HepG2 (cell line): ENCODE measurements around the gene DRD1. TPM values are rescaled to one million over a fixed set of nuclear protein-coding genes. Genes with fewer than 3 reads are reported as not detected.

Experiments
- BATF2 ChIP-seq: sonication (generic); formaldehyde crosslinking; IDR thresholded peaks from 2 replicates; pipeline ENCODE4 v1.8.0; 2022; ENCODE audit warnings: mild to moderate bottlenecking, missing genetic modification reagents, moderate library complexity
- CENPX ChIP-seq: sonication (generic); formaldehyde crosslinking; IDR thresholded peaks from 2 replicates; pipeline ENCODE4 v1.9.0; 2021; ENCODE audit warnings: mild to moderate bottlenecking, missing genetic modification reagents, moderate library complexity
- FOXC1 ChIP-seq: sonication (generic); formaldehyde crosslinking; IDR thresholded peaks from 2 replicates; pipeline ENCODE4 v1.8.0; 2022; ENCODE audit warnings: mild to moderate bottlenecking, missing genetic modification reagents, borderline replicate concordance
- FOXP1 ChIP-seq, 2 experiments: fragments of 450-650 bp in 1 of 2; IDR thresholded peaks; 2 replicates each; pipeline ENCODE4 v1.6.1; 2017 to 2018; ENCODE audit warnings: antibody characterized with exemption in 1 of 2
- GATAD1 ChIP-seq: IDR thresholded peaks from 2 replicates; pipeline ENCODE4 v1.6.1; 2016; ENCODE audit warnings: missing genetic modification reagents, missing compliant biosample characterization
- IKZF5 ChIP-seq: IDR thresholded peaks from 2 replicates; pipeline ENCODE4 v1.6.1; 2018; ENCODE audit warnings: missing genetic modification reagents, mild to moderate bottlenecking, missing compliant biosample characterization
- LCORL ChIP-seq, 2 experiments: fragments of 450-650 bp in 1 of 2; sonication (generic) in 1 of 2; formaldehyde crosslinking in 1 of 2; IDR thresholded peaks; 2 replicates each; pipeline versions ENCODE4 v1.5.0 to v1.6.1; 2017 to 2020; ENCODE audit warnings: antibody characterized with exemption in 1 of 2, missing genetic modification reagents in 1 of 2
- MAZ ChIP-seq, 2 experiments: sonication (generic) in 1 of 2; formaldehyde crosslinking in 1 of 2; IDR thresholded peaks; 2 replicates each; pipeline versions ENCODE4 v1.5.0 to v1.6.1; 2012 to 2020; ENCODE audit warnings: low read depth in 2 of 2, mild to moderate bottlenecking in 2 of 2, borderline replicate concordance in 1 of 2, improper control_type of control experiment in 1 of 2, low read length in 1 of 2, missing genetic modification reagents in 1 of 2, moderate library complexity in 1 of 2
- NR0B2 ChIP-seq: sonication (generic); formaldehyde crosslinking; IDR thresholded peaks from 2 replicates; pipeline ENCODE4 v1.4.0; 2020; ENCODE audit warnings: mild to moderate bottlenecking, missing genetic modification reagents
- NR2C2 ChIP-seq: sonication (generic); formaldehyde crosslinking; IDR thresholded peaks from 2 replicates; pipeline ENCODE4 v1.4.0; 2020; ENCODE audit warnings: missing genetic modification reagents, mild to moderate bottlenecking, moderate library complexity, borderline replicate concordance
- POLR2G ChIP-seq: fragments of 200-400 bp; formaldehyde crosslinking; IDR thresholded peaks from 2 replicates; pipeline ENCODE4 v1.6.1; 2018; ENCODE audit warnings: mild to moderate bottlenecking, low read depth, low read length, moderate library complexity
- RBFOX2 ChIP-seq: fragments of 200-400 bp; formaldehyde crosslinking; IDR thresholded peaks from 2 replicates; pipeline ENCODE4 v1.6.1; 2017; ENCODE audit warnings: low read depth, mild to moderate bottlenecking, low read length
- RNF2 ChIP-seq: fragments of 450-650 bp; conservative IDR thresholded peaks from 2 replicates; pipeline ENCODE4 v1.6.1; 2016; ENCODE audit warnings: low read depth
- SMAD3 ChIP-seq: sonication (generic); formaldehyde crosslinking; IDR thresholded peaks from 2 replicates; pipeline ENCODE4 v1.4.0; 2020; ENCODE audit warnings: missing genetic modification reagents
- TFDP1 ChIP-seq: IDR thresholded peaks from 2 replicates; pipeline ENCODE4 v1.6.1; 2016; ENCODE audit warnings: missing compliant biosample characterization, missing genetic modification reagents, borderline replicate concordance
- ZBTB37 ChIP-seq: sonication (generic); formaldehyde crosslinking; IDR thresholded peaks from 2 replicates; pipeline ENCODE4 v1.4.0; 2020; ENCODE audit warnings: mild to moderate bottlenecking, missing genetic modification reagents
- ZNF143 ChIP-seq: sonication (generic); formaldehyde crosslinking; IDR thresholded peaks from 2 replicates; pipeline ENCODE4 v1.4.0; 2020; ENCODE audit warnings: missing genetic modification reagents
- ZNF580 ChIP-seq: IDR thresholded peaks from 2 replicates; pipeline ENCODE4 v1.6.1; 2016; ENCODE audit warnings: low read depth, borderline replicate concordance
- ZNF589 ChIP-seq: sonication (generic); formaldehyde crosslinking; conservative IDR thresholded peaks from 2 replicates; pipeline ENCODE4 v1.8.0; 2022; ENCODE audit warnings: mild to moderate bottlenecking, moderate library complexity, missing genetic modification reagents
- ZNF703 ChIP-seq: sonication (generic); formaldehyde crosslinking; IDR thresholded peaks from 2 replicates; pipeline ENCODE4 v1.5.1; 2020; ENCODE audit warnings: missing genetic modification reagents, mild to moderate bottlenecking, moderate library complexity, borderline replicate concordance
- ZNF777 ChIP-seq: sonication (generic); formaldehyde crosslinking; IDR thresholded peaks from 2 replicates; pipeline ENCODE4 v1.4.0; 2020; ENCODE audit warnings: missing genetic modification reagents
- ZSCAN20 ChIP-seq: sonication (generic); formaldehyde crosslinking; IDR thresholded peaks from 2 replicates; pipeline ENCODE4 v1.4.0; 2020; ENCODE audit warnings: missing genetic modification reagents, mild to moderate bottlenecking, borderline replicate concordance
- ZSCAN21 ChIP-seq: sonication (generic); formaldehyde crosslinking; IDR thresholded peaks from 2 replicates; pipeline ENCODE4 v1.8.0; 2022; ENCODE audit warnings: mild to moderate bottlenecking, missing genetic modification reagents, moderate library complexity, borderline replicate concordance
- polyA plus RNA-seq, 8 experiments: library from polyadenylated mRNA; depleted of rRNA in 3 of 8; stranded (reverse) in 7 of 8; unstranded in 1 of 8; fragments of >200 nt; fragmentation: Illumina TruSeq in 4 of 8; extraction: Trizol in 4 of 8; gene quantifications; 2 replicates each; pipeline versions ENCODE4 v1.2.1 to v1.2.3, GENCODE V29; 2011 to 2016; ENCODE audit warnings: low read depth in 4 of 8, missing spikeins in 1 of 8, mixed read lengths in 1 of 8; ENCODE audit not compliant: insufficient read depth in 1 of 8
- total RNA-seq, 5 experiments: library from RNA; depleted of rRNA; stranded (reverse); fragments of >200 nt; fragmentation: Illumina TruSeq; extraction: Trizol; gene quantifications; 2 replicates each; pipeline ENCODE4 v1.2.3, GENCODE V29; 2016; ENCODE audit warnings: low read depth in 1 of 5

Gene DRD1
- total and polyA plus RNA-seq, 2 of the 13 experiments (the other 11 are each of a cell fraction or from before 2014, with no cell fraction given), result not detected

- TF ChIP-seq MAZ (IDR thresholded peaks at IDR 0.05; ENCODE audit: borderline replicate concordance, low read depth, low read length) (no peak), MAZ (CRISPR knock-in tag; IDR thresholded peaks at IDR 0.05; ENCODE audit: low read depth) (peak; percentile 66; the same call in 1 of the 2 replicates), ZSCAN21 (CRISPR knock-in tag) (peak; percentile 61; the same call in 1 of the 2 replicates), GATAD1 (peak; percentile 21; the same call in 1 of the 2 replicates), FOXP1 (IDR thresholded peaks at IDR 0.05) (no peak), FOXP1 (CRISPR knock-in tag; IDR thresholded peaks at IDR 0.05) (no peak), ZNF589 (CRISPR knock-in tag) (no peak), NR2C2 (CRISPR knock-in tag) (peak; percentile 67), NR0B2 (peak; percentile 80; the same call in 1 of the 2 replicates), IKZF5 (CRISPR knock-in tag) (no peak), ZSCAN20 (peak; percentile 64; the same call in 1 of the 2 replicates), ZNF580 (CRISPR knock-in tag) (peak; percentile 21; the same call in 1 of the 2 replicates), BATF2 (CRISPR knock-in tag) (no peak), RBFOX2 (peak; percentile 87), ZNF703 (CRISPR knock-in tag) (no peak), ZBTB37 (no peak), FOXC1 (CRISPR knock-in tag) (0 out of 2 replicates have a peak, but pooled peaks have one; percentile 38), CENPX (CRISPR knock-in tag) (no peak), SMAD3 (CRISPR knock-in tag) (no peak), TFDP1 (peak; percentile 71), LCORL (IDR thresholded peaks at IDR 0.05) (no peak), LCORL (CRISPR knock-in tag; IDR thresholded peaks at IDR 0.05) (0 out of 2 replicates have a peak, but pooled peaks have one; percentile 40), POLR2G (peak; percentile 74), RNF2 (peak; percentile 19; the same call in 1 of the 2 replicates), ZNF777 (0 out of 2 replicates have a peak, but pooled peaks have one; percentile 24), ZNF143 (CRISPR knock-in tag) (no peak)
Observed at GRCh38 chr5:175478384-175479124, 34.6 kb upstream of the DRD1 start, which contains the start of gene SFXN1 (continued).
